IMR-90 (cell line): ENCODE data around the gene SLC7A6.

Experiments
- POLR2A ChIP-seq: IDR thresholded peaks from 2 replicates; pipeline ENCODE4 v1.6.1; 2012; ENCODE audit warnings: mild to moderate bottlenecking, low read depth, low read length
- RAD21 ChIP-seq: IDR thresholded peaks from 2 replicates; pipeline ENCODE4 v1.6.1; 2012; ENCODE audit warnings: low read length, improper control_type of control experiment
- TF ChIP-seq, protein P1 (sequence below): conservative IDR thresholded peaks from 2 replicates; pipeline ENCODE4 v1.5.1; 2012; ENCODE audit warnings: mild to moderate bottlenecking, low read depth, low read length, improper control_type of control experiment

DNA sequence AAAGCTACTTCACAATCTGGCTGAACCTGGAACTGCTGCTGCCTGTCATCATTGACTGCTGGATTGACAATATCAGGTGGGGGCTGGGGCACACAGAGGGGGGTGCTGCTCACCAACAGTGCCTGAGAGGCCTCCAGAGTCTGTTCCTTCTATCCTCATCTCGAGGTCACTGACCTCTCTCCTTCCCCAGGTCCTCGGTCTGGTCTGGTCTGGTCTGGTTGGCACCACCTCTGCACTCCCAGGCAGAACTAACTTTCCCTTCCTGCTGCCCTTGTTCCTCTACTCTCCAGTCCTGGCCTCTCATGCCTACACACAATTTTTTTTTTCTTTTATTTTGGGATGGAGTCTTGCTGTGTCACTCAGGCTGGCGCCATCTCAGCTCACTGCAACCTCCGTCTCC is 15.0 kb upstream of the SLC7A6 start:
- TF ChIP-seq, protein P1, sequence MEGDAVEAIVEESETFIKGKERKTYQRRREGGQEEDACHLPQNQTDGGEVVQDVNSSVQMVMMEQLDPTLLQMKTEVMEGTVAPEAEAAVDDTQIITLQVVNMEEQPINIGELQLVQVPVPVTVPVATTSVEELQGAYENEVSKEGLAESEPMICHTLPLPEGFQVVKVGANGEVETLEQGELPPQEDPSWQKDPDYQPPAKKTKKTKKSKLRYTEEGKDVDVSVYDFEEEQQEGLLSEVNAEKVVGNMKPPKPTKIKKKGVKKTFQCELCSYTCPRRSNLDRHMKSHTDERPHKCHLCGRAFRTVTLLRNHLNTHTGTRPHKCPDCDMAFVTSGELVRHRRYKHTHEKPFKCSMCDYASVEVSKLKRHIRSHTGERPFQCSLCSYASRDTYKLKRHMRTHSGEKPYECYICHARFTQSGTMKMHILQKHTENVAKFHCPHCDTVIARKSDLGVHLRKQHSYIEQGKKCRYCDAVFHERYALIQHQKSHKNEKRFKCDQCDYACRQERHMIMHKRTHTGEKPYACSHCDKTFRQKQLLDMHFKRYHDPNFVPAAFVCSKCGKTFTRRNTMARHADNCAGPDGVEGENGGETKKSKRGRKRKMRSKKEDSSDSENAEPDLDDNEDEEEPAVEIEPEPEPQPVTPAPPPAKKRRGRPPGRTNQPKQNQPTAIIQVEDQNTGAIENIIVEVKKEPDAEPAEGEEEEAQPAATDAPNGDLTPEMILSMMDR, result no peak
- TF ChIP-seq POLR2A (no peak), RAD21 (no peak)
